DMS114 treated with DMSO at 0.1 percent for 48 hours (cell line): ENCODE data around the gene ATP5F1A.
"Not testable (repeated sequence)": the region's sequence is repeated elsewhere in the genome, so short reads cannot be mapped to it uniquely, and the experiment has no call there.

ENCODE experiments used
- DNase-seq: peaks from one replicate; lab custom pipeline; 2025; ENCODE audit not compliant: unreplicated experiment; lab: John Stamatoyannopoulos, UW

ATP5F1A gene

GRCh38 chr18:46097801-46098615 is at the start of gene ATP5F1A:
Gene ATP5F1A, minus strand, starts transcription at chr18:46098296. Its CDS starts 65 bp downstream, at chr18:46098231.
- DNase-seq: peak; percentile 80

- DNase-seq: no peak
These were observed 43.1 kb upstream of the ATP5F1A start for GRCh38 chr18:46141199-46141598.

- no peak for DNase-seq
These were observed 42.1 kb upstream of the ATP5F1A start for GRCh38 chr18:46140173-46140572.

- no peak for DNase-seq
These were observed 37.0 kb upstream of the ATP5F1A start for GRCh38 chr18:46134920-46135675.

- no peak for DNase-seq
These were observed 35.4 kb upstream of the ATP5F1A start for GRCh38 chr18:46133534-46133933.

GRCh38 chr18:46130549-46130948 is 32.5 kb upstream of the ATP5F1A start:
- DNase-seq: not testable (repeated sequence)

GRCh38 chr18:46130061-46130460 is 32.0 kb upstream of the ATP5F1A start:
- no peak for DNase-seq

- DNase-seq: not testable (repeated sequence)
These were observed 28.5 kb upstream of the ATP5F1A start for GRCh38 chr18:46126625-46127024.

- DNase-seq: no peak
These were observed 15.7 kb upstream of the ATP5F1A start for GRCh38 chr18:46113751-46114150.

- no peak for DNase-seq
These were observed 12.3 kb upstream of the ATP5F1A start for GRCh38 chr18:46110406-46110805.

- no peak for DNase-seq
These were observed 11.3 kb upstream of the ATP5F1A start for GRCh38 chr18:46109386-46109785.

GRCh38 chr18:46104128-46104911 is 6.2 kb upstream of the ATP5F1A start, which contains the start of gene HAUS1:
Gene HAUS1, plus strand, starts transcription at chr18:46104385. Its CDS starts 27 bp downstream, at chr18:46104412.
- DNase-seq: peak; percentile 82

- no peak for DNase-seq
These were observed 1.4 kb upstream of the ATP5F1A start for GRCh38 chr18:46099463-46099862.

- DNase-seq: no peak
These were observed 479 bp upstream of the ATP5F1A start for GRCh38 chr18:46098616-46098933.

- DNase-seq: no peak
These were observed 680 bp downstream of the ATP5F1A start for GRCh38 chr18:46097431-46097800.

GRCh38 chr18:46096651-46097300 is 1.3 kb downstream of the ATP5F1A start:
- no peak for DNase-seq

- DNase-seq: no peak
These were observed 2.6 kb downstream of the ATP5F1A start for GRCh38 chr18:46095532-46095931.

GRCh38 chr18:46088501-46088900 is 9.6 kb downstream of the ATP5F1A start:
- not testable (repeated sequence) for DNase-seq

- DNase-seq: no peak
These were observed 13.7 kb downstream of the ATP5F1A start for GRCh38 chr18:46084431-46084830.

- DNase-seq: no peak
These were observed 17.9 kb downstream of the ATP5F1A start for GRCh38 chr18:46080156-46080555.

GRCh38 chr18:46079336-46079735 is 18.8 kb downstream of the ATP5F1A start:
- DNase-seq: no peak
